ENCODE measurements around the gene WASF2.
A peak's percentile ranks its signal among the peaks of the same experiment; 100 is the strongest.

Gene WASF2

GRCh38 chr1:27368869-27369582, 120.9 kb downstream of the WASF2 start:
- no peak for DNase-seq

DNA sequence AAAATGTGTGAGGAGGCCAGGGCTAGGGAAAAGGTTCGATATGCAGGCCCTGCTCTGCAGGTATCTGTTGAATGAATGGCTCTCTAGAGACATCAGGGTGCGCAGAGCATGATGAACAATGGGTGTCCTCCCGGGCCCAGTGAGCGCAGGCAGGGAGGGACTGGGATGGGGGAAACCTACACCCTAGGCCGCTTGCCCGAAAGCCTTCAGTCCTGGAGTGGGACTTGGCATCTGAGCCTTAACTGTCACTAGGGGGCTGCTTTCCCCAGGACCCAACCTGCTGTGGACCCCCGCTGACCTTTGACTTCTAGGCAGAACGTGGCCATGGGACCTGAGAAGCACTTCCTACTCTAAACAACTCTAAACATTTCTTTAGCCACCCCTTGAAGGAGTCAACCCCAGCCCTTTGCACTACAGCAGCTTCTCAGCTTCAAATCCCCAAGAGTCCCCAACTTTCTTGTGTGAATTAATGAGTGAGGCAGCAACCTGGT, 122.8 kb downstream of the WASF2 start:
- no peak for DNase-seq

DNA sequence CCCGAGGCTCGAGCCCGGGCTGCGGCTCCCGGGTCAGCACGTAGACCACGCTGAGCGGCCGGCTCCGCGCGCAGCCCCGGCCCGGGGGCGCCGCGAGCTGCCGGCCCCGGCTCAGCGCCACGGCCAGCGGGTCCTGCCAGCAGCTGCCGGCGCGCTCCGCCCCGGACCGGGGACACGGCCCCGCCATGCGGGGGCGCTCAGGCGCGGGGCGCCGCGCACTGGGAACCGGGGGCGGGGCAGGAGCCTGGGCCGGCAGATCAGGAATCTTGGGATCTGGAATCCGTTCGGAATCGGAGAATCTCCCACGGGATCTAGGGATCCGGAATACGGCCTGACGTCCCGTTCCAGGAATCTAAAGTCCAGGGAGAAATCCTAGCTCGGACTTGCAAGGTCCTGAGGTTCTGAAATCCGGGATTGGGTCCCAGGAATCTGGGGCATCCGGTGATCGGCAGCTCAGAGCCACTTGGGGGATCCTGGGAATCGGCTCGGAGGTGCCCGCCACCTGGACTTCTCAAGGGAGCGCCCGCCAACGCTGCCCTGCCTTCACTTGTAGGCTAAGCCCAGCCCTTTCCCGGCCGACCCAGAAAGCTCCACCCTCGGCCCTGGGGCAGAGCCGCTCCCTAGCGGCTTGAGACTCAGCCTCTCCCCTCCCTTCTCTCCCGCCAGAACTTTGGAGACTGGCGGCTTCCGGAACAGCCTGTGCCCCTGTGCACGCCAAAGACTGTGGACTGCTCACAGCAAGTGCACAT, 123.4 kb downstream of the WASF2 start, which contains the start of gene MAP3K6:
Gene MAP3K6 (minus strand): TSS at position 551 of the 749 bp plus-strand sequence. CDS start 364 bp downstream, at position 187.
- peak; percentile 65 for DNase-seq

GRCh38 chr1:27366113-27366410, 123.9 kb downstream of the WASF2 start:
- peak; percentile 66 for DNase-seq

- DNase-seq, result peak; percentile 79
Measured at GRCh38 chr1:27365372-27366112, 124.4 kb downstream of the WASF2 start.

DNA sequence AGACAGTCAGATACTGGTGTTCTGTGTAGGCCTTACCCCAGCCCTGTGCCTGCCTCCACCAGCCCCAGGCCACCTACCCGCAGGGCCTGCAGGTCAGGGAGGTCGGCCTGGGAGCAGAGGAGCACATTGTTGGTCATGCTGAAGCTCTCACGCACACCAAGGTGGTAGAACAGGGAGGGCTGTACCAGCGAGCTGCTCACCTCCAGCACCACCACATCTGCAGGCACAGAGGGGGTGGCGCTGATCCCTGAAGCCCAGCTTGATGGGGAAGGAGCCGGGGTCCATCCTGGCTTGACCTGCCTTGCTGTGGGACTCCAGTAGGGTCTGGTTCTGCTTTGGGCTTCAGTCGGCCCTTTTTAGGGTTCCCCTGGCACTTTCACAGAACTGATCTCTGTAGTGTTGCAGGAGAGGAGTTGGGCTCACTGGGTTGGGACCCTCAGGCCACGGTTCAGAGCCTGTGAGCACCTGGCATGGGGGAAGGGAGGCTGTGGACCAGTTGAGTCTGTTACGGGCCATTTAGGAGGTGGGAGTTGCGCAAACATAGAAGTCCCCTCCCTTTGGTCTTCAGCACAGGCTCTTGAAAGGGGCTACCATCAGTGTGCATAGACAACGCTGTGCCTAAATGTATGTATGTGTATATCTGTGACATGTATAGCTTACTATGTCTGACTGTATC, 125.1 kb downstream of the WASF2 start:
- DNase-seq, result no peak

GRCh38 chr1:27363766-27364695, 125.9 kb downstream of the WASF2 start:
- DNase-seq, result no peak

- no peak for DNase-seq
Measured at GRCh38 chr1:27361553-27361952, 128.4 kb downstream of the WASF2 start.

DNA sequence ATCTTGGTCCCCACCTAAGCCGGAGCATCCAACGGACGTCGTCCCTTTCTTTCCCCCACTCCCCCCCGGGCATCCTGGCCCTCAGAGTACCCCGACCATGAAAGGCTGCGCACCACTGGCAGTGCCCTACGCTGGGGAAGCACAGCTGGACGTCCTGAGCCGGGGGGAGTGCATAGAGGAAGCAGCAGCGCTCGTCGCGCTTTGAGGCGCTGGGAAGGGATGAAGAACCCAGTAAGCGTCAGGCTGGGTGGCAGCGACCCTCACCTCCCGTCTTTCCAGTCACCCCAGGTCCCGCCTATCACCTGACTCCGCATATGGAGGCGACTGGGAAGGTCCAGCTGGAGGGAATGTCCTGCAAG, 128.9 kb downstream of the WASF2 start:
- no peak for DNase-seq

DNA sequence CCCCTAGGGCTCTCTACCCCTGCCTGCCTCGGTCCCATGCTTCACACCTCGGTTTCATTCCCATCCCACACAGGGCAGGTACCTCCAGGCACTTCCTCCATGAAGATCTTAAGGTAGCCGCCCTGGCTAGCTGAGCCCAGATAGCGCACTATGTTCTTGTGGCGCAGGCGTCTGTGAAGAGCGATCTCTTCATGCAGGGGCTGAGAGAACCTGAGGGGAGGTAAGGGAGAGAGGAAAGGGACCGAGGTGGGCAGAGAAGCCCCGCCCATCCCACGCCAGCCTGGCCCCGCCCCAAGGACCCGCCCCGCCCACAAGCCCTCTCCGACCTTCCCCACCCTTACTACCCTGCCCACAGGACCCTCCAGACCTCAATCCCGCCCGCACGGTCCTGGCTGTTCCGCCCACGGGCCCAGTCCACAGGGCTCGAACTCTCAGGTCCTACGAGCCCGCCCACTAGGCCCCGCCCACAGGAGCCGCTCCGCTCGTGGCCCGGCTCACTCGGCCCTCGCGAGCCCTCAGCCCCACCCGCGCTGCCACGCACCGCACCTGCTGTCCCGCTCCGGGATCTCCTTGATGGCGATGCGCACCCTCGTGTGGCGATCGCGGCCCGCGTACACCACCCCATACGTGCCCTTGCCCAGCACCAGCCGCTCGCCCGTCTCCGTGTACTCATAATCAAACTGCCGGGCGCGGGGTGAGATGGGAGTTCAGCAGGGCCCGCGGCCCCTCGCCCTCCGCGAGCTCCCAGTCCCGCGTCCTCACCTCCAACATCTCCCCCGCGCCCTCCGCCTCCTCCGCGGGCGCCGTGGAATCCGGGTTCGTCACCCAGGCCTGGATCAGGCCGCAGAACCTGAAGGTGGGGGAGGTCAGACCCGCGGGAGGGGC, 129.6 kb downstream of the WASF2 start:
- no peak for DNase-seq

DNA sequence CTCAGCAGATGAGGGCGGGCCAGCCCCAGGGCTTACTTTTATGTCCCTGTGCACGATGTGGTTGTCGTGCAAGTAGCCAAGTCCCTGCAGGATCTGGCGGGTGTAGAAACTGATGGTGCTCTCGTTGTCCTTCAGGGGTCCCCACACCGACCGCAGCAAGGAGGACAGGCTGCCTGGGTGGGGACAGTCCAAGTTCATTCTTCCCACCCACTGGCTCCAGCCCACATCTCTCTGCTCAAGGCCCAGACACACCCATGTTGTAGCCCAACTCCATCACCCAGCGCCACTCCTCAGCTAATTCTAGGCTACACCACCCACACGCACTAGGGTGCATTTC, 130.2 kb downstream of the WASF2 start:
- no peak for DNase-seq

DNA sequence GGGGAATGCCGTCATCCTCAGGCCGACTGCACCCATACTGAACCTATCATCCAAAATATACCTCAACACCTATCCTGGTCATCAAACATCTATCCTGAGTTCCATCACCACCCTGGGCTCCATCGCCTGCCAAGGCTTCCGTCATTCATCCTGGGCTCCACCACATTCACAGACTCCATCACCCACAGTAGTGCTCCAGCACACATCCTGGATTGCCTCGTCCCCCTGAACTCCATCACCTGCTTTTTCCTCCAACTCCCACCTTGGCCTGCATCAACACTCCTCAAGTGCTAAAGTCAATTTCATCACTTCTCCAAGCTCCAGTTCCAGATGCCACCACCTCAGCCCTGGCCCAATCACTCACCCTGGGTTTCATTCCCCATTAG, 131.0 kb downstream of the WASF2 start:
- no peak for DNase-seq

- DNase-seq, result no peak
Measured at GRCh38 chr1:27358038-27358927, 131.7 kb downstream of the WASF2 start.

DNA sequence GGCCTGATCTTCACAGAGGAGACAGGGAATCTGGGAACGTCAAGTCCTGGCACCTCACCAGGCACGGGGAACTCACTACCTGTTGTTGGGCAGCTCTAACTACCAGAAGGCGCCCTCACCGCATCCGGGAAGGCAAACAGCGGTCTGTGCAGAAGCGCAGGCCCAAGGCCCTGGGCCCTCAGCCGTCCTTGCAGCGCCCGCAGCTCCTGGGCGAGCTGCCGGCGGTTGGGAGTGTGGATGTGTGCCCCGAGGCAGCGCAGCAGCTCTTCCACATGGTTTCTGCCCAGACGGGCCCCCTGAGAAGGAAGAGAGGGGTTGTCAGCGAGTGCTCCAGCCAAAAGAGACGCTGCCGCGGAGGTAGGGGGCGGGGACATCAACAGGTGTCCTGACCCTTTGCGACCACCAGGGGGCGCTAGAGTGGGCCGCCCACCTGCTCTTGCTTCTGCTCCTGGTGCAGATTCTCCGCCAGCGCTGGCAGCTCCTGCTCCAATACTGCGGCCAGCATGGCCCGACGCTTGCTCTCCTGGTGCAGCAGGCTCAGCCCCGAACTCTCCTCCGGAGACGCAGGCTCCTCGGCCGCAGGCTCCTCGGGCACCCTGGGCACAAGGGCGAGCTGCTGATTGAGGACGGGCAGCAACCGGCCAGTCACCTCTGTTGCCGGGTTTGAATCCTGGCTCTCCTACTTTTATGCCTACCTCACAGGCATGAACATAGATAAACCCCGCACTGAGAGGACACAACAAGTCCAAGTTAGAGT, 132.5 kb downstream of the WASF2 start:
- DNase-seq, result peak; percentile 29

GRCh38 chr1:27356619-27357280, 133.2 kb downstream of the WASF2 start:
- no peak for DNase-seq

GRCh38 chr1:27356277-27356618, 133.7 kb downstream of the WASF2 start:
- no peak for DNase-seq

- no peak for DNase-seq
Measured at GRCh38 chr1:27355683-27356082, 134.3 kb downstream of the WASF2 start.

Data from NCI-H146 (cell line).